Measurements from ENCODE around the gene HAP1. TPM values are rescaled to one million over a fixed set of nuclear protein-coding genes. Genes with fewer than 3 reads are reported as not detected.

Gene HAP1
- total RNA-seq, 1 donor from 2014 or later: 0.96 TPM

GRCh38 chr17:41682631-41683030 lies 51.8 kb downstream of the HAP1 start:
- H3K27me3 ChIP-seq (ENCODE audit: control insufficient read depth, insufficient read depth, low read length): no peaks in the 10 kb centered on the region
- no peak overlapping the region for H3K4me3 ChIP-seq (ENCODE audit: low read depth, low read length)
- DNase-seq (ENCODE audit: low read depth): no peak
- TF ChIP-seq CTCF (IDR thresholded peaks at IDR 0.05; ENCODE audit: insufficient read depth, low read length, poor library complexity, severe bottlenecking): no peak
- no peaks in the 10 kb centered on the region for H3K36me3 ChIP-seq (ENCODE audit: control insufficient read depth, insufficient read depth, low read length)

- no peaks in the 10 kb centered on the region for H3K36me3 ChIP-seq (ENCODE audit: control insufficient read depth, insufficient read depth, low read length)
- H3K4me3 ChIP-seq (ENCODE audit: low read depth, low read length): no peak overlapping the region
- no peak for DNase-seq (ENCODE audit: low read depth)
- TF ChIP-seq CTCF (IDR thresholded peaks at IDR 0.05; ENCODE audit: insufficient read depth, low read length, poor library complexity, severe bottlenecking): no peak
- no peaks in the 10 kb centered on the region for H3K27me3 ChIP-seq (ENCODE audit: control insufficient read depth, insufficient read depth, low read length)
These were observed 52.7 kb downstream of the HAP1 start for GRCh38 chr17:41681776-41682175.

- Histone ChIP-seq H3K36me3 (ENCODE audit: control insufficient read depth, insufficient read depth, low read length) (no peaks in the 10 kb centered on the region), H3K4me3 (ENCODE audit: low read depth, low read length) (no peak overlapping the region), H3K27me3 (ENCODE audit: control insufficient read depth, insufficient read depth, low read length) (no peaks in the 10 kb centered on the region)
- no peak for DNase-seq (ENCODE audit: low read depth)
- TF ChIP-seq CTCF (IDR thresholded peaks at IDR 0.05; ENCODE audit: insufficient read depth, low read length, poor library complexity, severe bottlenecking): no peak
These were observed 53.9 kb downstream of the HAP1 start for GRCh38 chr17:41680426-41681040.

GRCh38 chr17:41679740-41680425 lies 54.6 kb downstream of the HAP1 start:
- no peak for DNase-seq (ENCODE audit: low read depth)
- Histone ChIP-seq H3K36me3 (ENCODE audit: control insufficient read depth, insufficient read depth, low read length) (no peaks in the 10 kb centered on the region), H3K27me3 (ENCODE audit: control insufficient read depth, insufficient read depth, low read length) (no peaks in the 10 kb centered on the region), H3K4me3 (ENCODE audit: low read depth, low read length) (no peak overlapping the region)
- no peak for TF ChIP-seq CTCF (IDR thresholded peaks at IDR 0.05; ENCODE audit: insufficient read depth, low read length, poor library complexity, severe bottlenecking)

GRCh38 chr17:41678907-41679739 lies 55.3 kb downstream of the HAP1 start:
- Histone ChIP-seq H3K4me3 (ENCODE audit: low read depth, low read length) (peak overlapping the region; percentile 2), H3K27me3 (ENCODE audit: control insufficient read depth, insufficient read depth, low read length) (no peaks in the 10 kb centered on the region), H3K36me3 (ENCODE audit: control insufficient read depth, insufficient read depth, low read length) (no peaks in the 10 kb centered on the region)
- peak; percentile 80 for DNase-seq (ENCODE audit: low read depth)
- peak; percentile 14 for TF ChIP-seq CTCF (IDR thresholded peaks at IDR 0.05; ENCODE audit: insufficient read depth, low read length, poor library complexity, severe bottlenecking)

All from kidney epithelial cell (primary cell).